Stimulated activated CD8-positive, alpha-beta memory T cell treated with anti-CD3 and anti-CD28 coated beads, Interleukin-7, amount 100 ng/mL, for 48 hours (primary cell): ENCODE measurements around the gene NOL12.
"Not testable (repeated sequence)": the region's sequence is repeated elsewhere in the genome, so short reads cannot be mapped to it uniquely, and the experiment has no call there.

ENCODE experiments used
- DNase-seq, 2 donors: peaks; one replicate each; pipeline ENCODE4 v3.0.0-alpha.2; 2020; ENCODE audit warnings: low read depth in 1 of 2; ENCODE audit errors: extremely low read depth in 1 of 2

NOL12 gene

DNA sequence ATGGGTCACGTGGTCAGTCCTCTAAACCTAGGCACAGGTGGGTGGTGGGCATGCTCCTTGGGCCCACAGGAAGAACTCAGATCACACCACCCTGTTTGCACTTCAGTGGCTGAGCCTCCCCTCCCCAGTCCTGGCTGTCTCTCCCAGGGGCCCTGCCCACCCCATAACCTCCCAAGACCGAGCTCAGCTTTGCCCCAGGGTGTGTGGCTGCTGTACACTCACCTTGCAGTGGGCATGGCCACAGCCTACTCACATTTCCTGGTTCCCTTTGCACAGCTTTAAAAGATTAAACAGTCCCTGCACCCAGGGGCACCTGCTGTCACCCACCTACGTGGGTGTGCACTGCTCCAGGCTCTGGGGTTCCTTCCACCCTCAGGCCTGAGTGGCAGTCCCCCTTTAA lies 24.5 kb downstream of the NOL12 start:
- no peak for DNase-seq

DNA sequence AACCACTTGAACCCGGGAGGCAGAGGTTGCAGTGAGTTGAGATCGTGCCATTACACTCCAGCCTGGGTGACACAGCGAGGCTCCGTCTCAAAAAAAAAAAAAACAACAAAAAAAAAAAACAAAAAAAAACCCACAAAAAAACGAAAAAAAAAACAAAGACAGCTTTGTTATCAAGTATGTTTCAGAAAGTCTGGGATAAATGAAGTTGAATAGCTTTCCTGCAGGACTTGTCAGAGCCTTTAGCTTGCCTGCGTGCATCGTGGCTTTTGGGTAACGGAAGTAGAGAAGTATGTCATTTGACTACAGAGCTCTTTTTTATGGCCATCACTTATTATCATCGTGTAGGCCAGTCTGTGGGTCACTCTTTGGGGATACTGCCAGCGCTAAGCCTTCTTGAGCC lies 25.3 kb downstream of the NOL12 start:
- no peak for DNase-seq

DNA sequence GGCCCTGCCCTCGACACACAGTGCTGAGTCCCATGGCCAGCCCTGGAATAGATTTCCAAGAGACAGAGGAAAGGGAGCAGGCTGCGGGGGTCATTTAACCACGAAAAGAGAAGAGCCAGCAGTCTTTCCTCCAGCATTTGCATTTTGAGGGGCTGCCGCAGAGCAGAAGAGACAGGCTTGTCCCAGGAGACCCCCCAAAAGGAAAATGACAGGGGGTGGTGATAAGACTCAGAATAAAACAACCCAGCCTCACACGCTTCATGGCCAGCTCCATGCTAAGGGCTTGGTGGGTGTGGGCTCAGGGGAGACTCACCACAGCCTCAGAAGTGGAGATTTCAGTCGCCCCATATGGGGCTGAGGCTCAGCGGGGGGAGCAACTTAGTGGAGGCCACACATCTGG lies 27.6 kb downstream of the NOL12 start:
- DNase-seq, result no peak

DNA sequence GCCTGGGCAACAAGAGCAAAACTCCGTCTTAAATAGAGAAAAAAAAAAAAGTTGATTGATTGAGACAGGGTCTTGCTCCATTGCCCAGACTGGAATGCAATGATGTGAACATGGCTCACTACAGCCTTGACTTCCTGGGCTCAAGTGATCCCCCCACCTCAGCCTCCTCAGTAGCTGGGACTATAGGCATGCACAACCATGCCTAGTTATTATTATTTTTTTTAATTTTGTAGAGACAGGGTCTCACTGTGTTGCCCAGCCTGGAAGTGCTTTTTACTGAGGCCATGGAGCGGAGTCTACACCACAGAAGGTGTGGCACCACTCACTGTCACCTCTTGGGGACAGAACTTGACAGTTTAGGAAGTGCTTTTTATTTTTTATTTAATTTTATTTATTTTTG lies 28.5 kb downstream of the NOL12 start:
- no peak for DNase-seq

DNA sequence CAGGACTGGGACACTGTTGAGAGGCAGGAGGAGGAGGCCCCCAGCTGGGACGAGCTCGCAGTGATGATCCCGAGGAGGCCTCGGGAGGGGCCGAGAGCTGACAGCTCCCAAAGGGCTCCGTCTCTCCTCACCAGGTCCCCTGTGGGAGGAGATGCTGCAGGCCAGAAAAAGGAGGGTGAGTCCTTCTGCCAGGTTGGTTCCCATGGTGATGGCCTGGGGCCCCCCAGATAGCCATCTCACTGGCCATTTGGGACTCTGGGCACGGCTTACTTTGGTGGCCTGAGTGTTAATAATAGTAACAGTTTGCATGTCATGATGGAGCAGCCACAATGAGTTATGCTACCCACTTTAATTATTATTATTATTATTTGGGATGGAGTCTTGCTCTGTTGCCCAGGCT lies 29.6 kb downstream of the NOL12 start:
- DNase-seq, result no peak

DNA sequence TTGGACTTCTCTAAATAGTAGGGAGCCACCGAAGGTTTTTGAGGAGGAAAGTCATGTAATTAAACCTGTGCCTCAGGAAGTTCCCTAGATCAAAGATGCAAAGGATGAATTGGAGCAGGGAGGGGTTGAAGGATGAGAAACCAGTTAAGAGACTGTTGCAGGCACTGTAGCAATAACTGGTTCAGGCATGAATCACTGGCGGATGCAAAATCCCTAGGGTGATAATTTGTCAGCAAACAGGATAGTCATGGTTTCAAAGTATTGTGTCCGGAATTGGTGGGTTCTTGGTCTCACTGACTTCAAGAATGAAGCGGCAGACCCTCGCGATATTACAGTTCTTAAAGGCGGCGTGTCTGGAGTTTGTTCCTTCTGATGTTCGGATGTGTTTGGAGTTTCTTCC lies 30.6 kb downstream of the NOL12 start:
- no peak for DNase-seq

DNA sequence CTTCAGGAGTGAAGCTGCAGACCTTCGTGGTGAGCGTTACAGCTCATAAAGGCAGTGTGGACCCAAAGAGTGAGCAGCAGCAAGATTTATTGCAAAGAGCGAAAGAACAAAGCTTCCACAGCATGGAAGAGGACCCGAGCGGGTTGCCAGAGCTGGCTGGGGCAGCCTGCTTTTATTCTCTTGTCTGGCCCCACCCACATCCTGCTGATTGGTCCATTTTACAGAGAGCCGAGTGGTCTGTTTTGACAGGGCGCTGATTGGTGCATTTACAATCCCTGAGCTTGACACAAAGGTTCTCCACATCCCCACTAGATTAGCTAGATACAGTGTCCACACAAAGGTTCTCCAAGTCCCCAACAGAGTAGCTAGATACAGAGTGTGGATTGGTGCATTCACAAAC lies 31.1 kb downstream of the NOL12 start:
- not testable (repeated sequence) for DNase-seq

DNA sequence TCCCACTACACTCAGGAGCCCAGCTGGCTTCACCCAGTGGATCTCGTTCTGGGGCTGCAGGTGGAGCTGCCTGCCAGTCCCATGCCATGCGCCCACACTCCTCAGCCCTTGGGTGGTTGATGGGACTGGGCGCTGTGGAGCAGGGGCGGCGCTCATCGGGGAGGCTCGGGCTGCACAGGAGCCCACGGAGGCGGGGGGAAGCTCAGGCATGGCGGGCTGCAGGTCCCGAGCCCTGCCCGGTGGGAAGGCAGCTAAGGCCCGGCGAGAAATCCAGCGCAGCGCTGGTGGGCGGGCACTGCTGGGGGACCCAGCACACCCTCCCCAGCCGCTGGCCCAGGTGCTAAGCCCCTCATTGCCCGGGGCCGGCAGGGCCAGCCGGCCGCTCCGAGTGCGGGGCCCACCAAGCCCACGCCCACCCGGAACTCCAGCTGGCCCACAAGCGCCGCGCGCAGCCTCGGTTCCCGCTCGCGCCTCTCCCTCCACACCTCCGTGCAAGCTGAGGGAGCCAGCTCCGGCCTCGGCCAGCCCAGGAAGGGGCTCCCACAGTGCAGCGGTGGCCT lies 31.7 kb downstream of the NOL12 start:
- DNase-seq, result not testable (repeated sequence)

DNA sequence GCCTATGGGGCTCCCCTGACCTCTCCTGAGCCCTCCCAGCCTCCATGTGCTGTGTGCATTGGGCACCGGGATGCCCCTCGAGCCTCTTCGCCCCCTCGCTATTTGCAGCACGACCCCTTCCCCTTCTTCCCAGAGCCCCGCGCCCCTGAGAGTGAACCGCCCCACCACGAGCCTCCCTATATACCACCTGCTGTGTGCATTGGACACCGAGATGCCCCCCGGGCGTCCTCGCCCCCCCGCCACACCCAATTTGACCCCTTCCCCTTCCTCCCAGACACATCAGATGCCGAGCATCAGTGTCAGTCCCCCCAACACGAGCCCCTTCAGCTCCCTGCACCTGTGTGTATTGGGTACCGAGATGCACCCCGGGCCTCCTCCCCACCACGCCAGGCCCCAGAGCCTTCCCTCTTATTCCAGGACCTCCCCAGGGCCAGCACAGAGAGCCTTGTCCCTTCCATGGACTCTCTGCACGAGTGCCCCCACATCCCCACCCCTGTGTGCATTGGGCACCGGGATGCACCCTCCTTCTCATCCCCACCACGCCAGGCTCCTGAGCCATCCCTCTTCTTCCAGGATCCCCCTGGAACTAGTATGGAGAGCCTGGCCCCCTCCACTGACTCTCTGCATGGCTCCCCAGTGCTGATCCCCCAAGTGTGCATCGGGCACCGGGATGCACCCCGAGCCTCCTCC lies 39.6 kb downstream of the NOL12 start:
- DNase-seq, result no peak

DNA sequence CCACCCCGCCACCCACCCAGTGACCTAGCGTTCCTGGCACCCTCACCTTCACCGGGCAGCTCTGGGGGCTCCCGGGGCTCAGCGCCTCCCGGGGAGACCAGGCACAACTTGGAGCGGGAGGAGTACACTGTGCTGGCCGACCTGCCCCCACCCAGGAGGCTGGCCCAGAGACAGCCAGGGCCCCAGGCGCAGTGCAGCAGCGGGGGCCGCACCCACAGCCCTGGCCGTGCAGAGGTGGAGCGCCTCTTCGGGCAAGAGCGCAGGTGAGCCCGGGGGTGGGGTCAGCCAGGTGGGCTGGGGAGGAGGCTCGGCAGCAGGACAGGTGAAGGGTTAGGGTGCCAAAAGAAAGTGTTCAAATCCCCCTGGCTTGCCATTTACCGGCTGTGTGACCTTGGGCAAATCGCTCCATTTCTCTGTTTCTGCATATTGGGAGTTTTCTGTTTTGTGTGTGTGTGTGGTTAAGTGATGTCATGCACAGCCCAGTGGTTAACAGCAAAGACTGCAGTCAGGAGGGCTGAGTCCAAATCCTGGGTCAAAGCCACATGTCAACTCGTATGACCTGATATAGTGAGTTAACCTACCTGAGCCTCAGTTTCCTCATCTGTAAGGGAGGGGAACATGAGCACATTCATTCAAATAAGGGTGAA lies 40.2 kb downstream of the NOL12 start:
- no peak for DNase-seq

DNA sequence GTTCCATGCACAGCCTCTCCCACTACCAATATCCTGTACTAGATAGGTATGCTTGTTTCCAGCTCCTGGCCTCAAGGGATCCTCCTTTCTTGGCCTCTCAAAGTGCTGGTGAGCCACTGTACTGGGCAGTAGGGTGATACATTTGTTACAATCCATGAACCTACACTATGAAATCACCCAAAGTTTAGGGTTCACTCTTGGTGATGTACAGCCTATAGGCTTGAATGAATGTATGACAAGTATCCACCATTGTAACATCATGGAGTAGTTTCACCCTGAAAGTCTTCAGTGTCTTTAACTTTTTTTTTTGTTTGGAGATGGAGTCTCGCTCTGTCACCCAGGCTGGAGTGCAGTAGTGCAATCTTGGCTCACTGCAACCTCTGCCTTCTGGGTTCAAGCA lies 42.5 kb downstream of the NOL12 start:
- DNase-seq, result no peak

DNA sequence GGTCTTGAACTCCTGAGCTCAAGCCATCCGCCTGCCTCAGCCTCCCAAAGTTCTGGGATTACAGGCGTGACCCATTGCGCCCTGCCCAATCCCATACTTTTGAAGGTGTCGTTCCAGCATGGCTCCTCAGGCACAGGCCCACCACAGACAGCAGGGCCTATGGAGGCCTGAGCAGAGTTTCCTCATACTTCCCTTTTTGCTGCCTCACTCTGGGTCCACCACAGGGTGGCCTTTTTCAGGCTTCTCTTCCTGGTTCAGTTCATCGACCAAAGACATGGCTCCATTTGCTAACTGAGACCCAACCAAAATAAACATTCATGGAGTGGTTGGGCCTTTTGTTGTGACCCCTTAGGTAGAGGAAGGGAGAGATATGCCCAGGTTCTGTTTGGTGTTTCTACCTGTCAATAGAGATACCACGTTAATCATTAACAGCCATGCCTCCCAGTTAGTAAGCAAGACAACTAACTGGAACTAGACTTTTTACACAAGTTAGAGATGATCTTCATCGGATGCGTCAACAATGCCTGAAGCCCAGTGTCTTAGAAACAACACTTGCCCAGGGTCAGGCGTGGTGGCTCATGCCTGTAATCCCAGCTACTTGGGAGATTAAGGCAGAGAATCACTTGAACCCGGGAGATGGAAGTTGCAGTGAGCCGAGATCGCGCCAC lies 45.8 kb downstream of the NOL12 start:
- DNase-seq, result no peak

DNA sequence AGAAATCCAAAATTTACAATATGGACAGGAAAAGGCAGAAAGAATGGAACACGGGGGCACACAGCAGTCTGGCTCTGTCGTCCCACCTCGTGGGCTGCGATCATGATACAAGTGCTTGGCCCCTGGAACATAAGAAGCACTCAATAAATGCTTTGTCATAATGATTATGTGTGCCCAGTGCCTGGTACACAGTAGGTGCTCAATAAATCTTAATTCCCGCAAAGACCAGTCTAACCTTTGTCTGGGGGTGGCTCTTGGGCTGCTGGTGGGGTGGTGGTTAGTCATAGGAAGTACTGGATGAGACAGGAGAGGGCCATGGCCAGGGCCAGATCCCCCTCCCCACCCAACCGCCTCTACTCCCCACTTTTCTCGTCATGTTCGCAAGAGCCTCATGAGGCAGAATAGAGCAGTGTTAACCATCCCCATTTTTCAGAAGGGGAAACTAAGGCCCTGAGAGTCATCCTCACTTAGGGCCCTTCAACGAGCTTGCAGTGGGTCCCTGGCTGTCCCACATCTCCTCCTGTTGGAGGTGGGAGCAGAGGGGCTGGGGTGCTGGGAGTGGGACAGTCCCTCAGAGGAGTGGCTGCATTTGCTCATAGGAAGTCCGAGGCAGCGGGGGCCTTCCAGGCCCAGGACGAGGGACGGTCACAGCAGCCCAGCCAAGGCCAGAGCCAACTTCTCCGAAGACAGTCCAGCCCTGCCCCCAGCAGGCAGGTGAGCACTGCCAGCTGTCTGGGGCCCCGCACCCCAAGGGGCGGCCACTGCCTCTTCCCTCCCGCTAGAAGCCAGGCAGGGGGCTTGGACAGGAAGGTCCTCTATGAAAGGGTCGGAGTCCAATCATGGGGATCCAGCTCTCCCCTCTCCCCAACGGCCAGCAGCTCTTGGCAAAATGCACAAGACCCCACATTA lies 46.8 kb downstream of the NOL12 start:
- DNase-seq, result no peak

DNA sequence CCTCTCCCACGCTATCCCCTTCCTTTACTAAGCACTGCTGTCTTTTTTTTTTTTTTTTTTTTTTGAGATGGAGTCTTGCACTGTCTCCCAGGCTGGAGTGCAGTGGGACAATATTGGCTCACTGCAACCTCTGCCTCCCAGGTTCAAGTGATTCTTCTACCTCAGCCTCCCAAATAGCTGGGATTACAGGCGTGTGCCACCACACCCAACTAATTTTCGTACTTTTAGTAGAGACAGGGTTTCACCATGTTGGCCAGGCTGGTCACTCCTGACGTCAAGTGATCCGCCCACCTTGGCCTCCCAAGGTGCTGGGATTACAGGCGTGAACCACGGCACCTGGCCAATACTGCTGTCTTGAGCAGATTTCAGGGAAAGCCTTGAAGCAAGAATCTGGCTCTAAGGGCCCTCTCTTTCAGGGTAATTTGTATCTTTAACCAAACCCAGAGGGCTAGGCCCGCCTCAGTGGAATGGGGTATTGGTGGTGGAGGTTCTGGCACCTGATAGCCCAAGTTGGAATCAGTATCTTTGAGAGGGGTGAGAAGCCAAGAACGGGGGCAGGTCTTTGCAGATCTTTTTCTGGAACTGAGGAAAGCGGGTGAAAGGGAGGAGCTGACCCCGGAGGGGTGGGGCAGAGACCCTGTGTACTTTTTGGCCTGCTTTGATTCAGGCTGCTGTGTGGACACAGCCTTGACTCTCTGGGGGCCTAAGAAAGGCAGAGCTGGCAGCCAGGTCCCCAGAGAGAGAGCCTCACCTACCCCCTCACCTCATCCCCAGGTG lies 47.7 kb downstream of the NOL12 start:
- no peak for DNase-seq

DNA sequence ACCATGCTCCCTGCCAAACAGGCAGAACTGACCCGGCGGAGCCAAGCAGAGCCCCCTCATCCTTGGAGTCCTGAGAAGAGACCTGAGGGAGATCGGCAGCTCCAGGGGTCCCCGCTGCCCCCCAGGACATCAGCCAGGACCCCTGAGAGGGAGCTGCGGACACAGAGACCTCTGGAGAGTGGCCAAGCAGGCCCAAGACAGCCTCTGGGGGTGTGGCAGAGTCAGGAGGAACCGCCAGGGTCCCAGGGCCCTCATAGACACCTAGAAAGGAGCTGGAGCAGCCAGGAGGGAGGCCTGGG lies 48.2 kb downstream of the NOL12 start:
- DNase-seq, result no peak

DNA sequence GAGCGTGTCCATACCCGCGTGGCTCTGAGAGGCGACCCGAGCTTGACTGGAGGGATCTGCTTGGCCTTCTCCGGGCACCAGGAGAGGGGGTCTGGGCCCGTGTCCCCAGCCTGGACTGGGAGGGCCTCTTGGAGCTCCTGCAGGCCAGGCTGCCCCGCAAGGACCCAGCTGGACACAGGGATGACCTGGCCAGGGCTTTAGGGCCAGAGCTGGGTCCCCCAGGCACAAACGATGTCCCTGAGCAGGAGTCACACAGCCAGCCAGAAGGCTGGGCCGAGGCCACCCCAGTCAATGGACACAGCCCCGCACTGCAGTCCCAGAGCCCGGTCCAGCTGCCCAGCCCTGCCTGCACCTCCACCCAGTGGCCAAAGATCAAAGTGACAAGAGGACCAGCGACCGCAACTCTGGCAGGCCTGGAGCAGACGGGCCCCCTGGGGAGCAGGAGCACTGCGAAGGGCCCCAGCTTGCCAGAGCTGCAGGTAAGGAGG lies 48.9 kb downstream of the NOL12 start:
- no peak for DNase-seq

DNA sequence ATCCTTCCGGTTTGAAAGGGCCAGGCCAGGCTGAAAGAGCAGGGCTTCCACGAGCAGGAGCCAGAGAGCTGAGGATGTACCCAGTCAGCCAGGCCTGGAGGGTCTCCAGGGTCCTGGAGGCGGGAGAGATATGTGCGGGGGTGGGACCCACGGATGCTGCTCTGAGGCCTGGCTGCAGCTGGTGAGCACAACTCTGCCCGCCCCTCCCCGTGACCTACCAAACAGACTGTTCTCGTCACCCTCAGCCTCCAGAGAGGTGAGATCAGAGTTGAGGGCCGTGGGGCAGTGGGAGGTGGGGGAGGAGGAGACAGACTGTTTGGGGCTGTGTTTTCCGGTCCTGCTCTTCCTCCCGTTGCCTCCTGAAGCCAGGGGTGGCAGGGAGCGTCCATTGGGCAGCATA lies 52.9 kb downstream of the NOL12 start:
- DNase-seq, result no peak

DNA sequence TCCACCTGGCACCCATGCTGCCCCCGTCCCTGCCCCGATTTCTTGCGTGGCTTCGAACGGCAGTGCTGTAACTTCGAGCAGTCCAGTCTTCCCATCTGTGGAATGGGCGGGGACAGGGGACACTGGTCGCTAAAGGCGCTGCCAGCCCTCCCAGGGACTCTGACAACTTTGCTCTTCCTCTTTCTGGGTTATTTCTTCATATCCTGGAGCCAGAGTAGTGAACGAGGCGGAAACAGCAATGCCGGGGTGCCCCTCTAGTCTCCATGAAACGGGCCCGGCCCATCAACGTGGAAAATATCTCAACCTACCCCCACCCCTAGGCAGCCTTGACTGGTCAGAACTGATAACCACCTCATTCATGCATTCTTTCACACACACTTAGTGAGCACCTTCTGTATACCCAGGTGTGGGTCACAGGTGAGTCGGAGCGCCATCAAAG lies 53.5 kb downstream of the NOL12 start:
- no peak for DNase-seq

DNA sequence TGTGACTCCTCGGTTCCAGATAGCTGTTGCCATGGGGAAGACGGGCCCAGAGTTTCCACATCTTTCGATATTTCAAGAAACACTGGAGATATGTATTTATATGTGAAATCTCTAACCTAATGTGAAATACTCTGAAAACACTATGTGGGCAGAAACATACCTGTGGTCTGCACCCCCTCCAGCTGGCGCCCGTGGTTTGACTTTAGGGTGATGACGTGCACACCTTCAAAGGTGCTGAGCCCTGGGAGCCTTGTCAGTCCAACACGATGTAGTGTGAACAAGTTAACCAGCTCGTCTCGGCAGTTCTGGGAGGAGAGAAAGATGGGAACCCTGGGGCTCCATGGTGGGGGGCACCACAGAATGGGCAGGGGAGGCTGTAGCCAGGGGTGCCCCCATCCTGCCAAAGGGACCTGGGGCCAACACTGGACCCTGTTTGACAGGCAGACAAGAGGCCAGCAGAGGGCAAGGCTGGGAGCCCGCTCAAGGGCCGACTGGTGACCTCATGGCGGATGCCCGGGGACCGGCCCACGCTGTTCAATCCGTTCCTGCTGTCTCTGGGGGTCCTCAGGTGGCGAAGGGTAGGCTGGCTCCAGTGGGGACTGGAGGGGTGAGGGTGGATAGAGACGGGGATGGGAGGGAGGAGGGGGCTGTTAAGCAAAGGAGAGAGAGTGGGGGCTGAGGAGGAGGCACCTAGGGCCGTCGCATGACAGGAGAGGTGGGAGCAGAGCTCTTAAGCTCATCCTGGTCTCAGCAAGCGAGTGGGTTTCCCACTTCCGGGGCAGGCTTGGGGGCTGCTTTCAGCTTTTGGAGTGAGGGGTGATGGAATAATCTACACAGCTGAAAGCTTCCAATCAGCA lies 54.5 kb downstream of the NOL12 start:
- DNase-seq, result peak in 1 of 2 donors; percentile 30
